IMR-90 (cell line): ENCODE measurements around the gene DPP6.

Source experiments
- CEBPB ChIP-seq: IDR thresholded peaks from 2 replicates; pipeline ENCODE4 v1.6.1; 2012; ENCODE audit warnings: low read depth, low read length, improper control_type of control experiment
- CHD1 ChIP-seq: IDR thresholded peaks from 2 replicates; pipeline ENCODE4 v1.6.1; 2012; ENCODE audit warnings: low read depth, low read length, improper control_type of control experiment
- MAFK ChIP-seq: IDR thresholded peaks from 2 replicates; pipeline ENCODE4 v1.6.1; 2012; ENCODE audit warnings: low read depth, low read length, improper control_type of control experiment
- POLR2A ChIP-seq: IDR thresholded peaks from 2 replicates; pipeline ENCODE4 v1.6.1; 2012; ENCODE audit warnings: mild to moderate bottlenecking, low read depth, low read length
- TF ChIP-seq, protein P1 (sequence below): conservative IDR thresholded peaks from 2 replicates; pipeline ENCODE4 v1.5.1; 2012; ENCODE audit warnings: mild to moderate bottlenecking, low read depth, low read length, improper control_type of control experiment

DNA sequence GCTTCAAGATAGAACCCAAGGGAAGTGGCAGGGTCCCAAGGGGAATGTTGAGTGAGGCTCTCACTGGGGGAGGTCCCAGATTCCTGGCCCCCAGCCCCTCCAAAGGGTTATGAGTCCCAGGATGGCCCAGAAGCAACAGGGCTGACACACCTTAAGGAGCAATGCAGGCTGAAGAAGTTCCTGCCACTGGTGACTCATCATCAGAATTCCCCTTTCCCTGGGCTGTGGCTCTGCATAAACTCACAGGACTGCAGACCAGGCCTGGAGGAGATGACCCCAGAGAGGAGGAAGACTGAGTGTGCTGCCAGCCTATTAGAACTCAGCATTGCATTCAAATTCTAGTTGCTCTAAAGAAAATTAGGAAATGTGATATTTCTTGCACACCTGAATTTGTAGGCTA lies 126.7 kb downstream of the DPP6 start:
- TF ChIP-seq, protein P1, sequence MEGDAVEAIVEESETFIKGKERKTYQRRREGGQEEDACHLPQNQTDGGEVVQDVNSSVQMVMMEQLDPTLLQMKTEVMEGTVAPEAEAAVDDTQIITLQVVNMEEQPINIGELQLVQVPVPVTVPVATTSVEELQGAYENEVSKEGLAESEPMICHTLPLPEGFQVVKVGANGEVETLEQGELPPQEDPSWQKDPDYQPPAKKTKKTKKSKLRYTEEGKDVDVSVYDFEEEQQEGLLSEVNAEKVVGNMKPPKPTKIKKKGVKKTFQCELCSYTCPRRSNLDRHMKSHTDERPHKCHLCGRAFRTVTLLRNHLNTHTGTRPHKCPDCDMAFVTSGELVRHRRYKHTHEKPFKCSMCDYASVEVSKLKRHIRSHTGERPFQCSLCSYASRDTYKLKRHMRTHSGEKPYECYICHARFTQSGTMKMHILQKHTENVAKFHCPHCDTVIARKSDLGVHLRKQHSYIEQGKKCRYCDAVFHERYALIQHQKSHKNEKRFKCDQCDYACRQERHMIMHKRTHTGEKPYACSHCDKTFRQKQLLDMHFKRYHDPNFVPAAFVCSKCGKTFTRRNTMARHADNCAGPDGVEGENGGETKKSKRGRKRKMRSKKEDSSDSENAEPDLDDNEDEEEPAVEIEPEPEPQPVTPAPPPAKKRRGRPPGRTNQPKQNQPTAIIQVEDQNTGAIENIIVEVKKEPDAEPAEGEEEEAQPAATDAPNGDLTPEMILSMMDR: no peak
- TF ChIP-seq CHD1 (no peak), POLR2A (no peak), CEBPB (no peak), MAFK (no peak)
